Right atrium auricular region (tissue), 2 donors: ENCODE results near the gene UQCR11. TPM values are rescaled to one million over a fixed set of nuclear protein-coding genes. Genes with fewer than 3 reads are reported as not detected.

Experiments used
- DNase-seq: peaks from one replicate; pipeline ENCODE4 v3.0.0-alpha.2; 2019; ENCODE audit warnings: low spot score
- H3K27ac ChIP-seq, 2 donors: fragments of 200-600 bp; sonication (generic); 1 replicate in 1 of 2; 2 replicates in 1 of 2; pipeline ENCODE4 v1.5.1; 2016 to 2019
- H3K27me3 ChIP-seq, 2 donors: fragments of 200-600 bp; sonication (generic); one replicate each; pipeline versions ENCODE4 v1.5.1 to v1.6.0; 2017 to 2019
- H3K36me3 ChIP-seq: fragments of 200-600 bp; sonication (generic); one replicate; pipeline ENCODE4 v1.5.1; 2016
- H3K4me1 ChIP-seq, 2 donors: fragments of 200-600 bp; sonication (generic); one replicate each; pipeline versions ENCODE4 v1.5.1 to v1.6.0; 2017 to 2019
- H3K4me3 ChIP-seq, 2 donors: fragments of 200-600 bp; sonication (generic); 1 replicate in 1 of 2; 2 replicates in 1 of 2; pipeline ENCODE4 v1.5.1; 2017 to 2019; ENCODE audit warnings: mild to moderate bottlenecking in 1 of 2, moderate library complexity in 1 of 2
- H3K9me3 ChIP-seq, 2 donors: fragments of 200-600 bp; sonication (generic); one replicate each; pipeline ENCODE4 v1.5.1; 2019
- total RNA-seq, 2 donors: library from RNA; depleted of rRNA; stranded (reverse); fragments of >200 nt; gene quantifications; one replicate each; pipeline ENCODE4 v1.1.0, GENCODE V29; 2016
- TF ChIP-seq, protein P1 (sequence below), 2 donors: fragments of 200-600 bp; sonication (generic); IDR thresholded peaks; one replicate each; pipeline ENCODE4 v1.5.1; 2019; ENCODE audit warnings: antibody characterized with exemption in 2 of 2

The UQCR11 gene
- total RNA-seq, 2 donors from 2014 or later, result 172 to 191 TPM

DNA sequence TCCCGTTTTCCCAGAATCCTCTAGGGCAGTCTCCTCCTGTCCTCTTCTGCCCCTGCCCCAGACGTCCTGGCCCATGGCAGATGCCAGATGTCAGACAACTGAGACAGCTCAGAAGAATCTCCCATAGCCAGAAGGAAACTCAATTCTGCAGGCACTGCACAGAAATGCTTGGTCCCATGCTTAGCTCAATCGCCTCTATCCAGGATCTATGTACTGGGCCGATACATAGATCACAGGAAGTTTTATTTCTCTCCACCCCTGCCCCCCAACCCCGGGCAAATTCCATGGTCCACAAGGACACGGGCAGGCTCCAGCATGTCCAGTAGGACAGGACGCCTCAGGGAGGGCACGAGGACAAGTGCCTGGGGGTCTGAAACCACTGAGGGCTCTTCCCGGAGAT is 17.4 kb downstream of the UQCR11 start:
- Histone ChIP-seq H3K27ac (no peak overlapping the region), H3K4me3 (no peak overlapping the region), H3K27me3 (no peaks in the 10 kb centered on the region), H3K4me1 (peaks cover 0 to 25% of the 10 kb centered on the region in 2 donors), H3K36me3 (peaks cover 14% of the 10 kb centered on the region), H3K9me3 (no peaks in the 10 kb centered on the region)
- TF ChIP-seq, protein P1, sequence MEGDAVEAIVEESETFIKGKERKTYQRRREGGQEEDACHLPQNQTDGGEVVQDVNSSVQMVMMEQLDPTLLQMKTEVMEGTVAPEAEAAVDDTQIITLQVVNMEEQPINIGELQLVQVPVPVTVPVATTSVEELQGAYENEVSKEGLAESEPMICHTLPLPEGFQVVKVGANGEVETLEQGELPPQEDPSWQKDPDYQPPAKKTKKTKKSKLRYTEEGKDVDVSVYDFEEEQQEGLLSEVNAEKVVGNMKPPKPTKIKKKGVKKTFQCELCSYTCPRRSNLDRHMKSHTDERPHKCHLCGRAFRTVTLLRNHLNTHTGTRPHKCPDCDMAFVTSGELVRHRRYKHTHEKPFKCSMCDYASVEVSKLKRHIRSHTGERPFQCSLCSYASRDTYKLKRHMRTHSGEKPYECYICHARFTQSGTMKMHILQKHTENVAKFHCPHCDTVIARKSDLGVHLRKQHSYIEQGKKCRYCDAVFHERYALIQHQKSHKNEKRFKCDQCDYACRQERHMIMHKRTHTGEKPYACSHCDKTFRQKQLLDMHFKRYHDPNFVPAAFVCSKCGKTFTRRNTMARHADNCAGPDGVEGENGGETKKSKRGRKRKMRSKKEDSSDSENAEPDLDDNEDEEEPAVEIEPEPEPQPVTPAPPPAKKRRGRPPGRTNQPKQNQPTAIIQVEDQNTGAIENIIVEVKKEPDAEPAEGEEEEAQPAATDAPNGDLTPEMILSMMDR (IDR thresholded peaks at IDR 0.05), result no peak
- DNase-seq, result no peak

DNA sequence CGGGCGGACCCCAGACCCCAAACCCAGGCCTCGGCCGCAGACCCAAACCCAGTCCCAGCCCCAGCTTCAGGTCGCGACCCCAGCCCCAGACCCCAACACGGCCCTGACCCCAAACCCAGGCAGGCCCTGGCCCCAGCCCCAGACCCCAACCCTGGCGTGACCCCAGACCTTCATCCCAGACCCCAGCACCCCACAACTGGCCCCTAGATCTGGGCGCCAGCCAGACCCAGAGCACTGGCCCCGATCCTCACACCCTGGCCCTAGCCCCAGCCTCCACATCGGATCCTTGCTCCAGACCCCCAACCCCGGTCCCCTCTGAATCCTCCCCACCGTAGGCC is 20.1 kb downstream of the UQCR11 start:
- Histone ChIP-seq H3K9me3 (no peaks in the 10 kb centered on the region), H3K4me3 (no peak overlapping the region), H3K36me3 (peaks cover 35% of the 10 kb centered on the region), H3K4me1 (peaks cover 0 to 7% of the 10 kb centered on the region in 2 donors), H3K27ac (no peak overlapping the region), H3K27me3 (no peaks in the 10 kb centered on the region)
- no peak for DNase-seq
- TF ChIP-seq, protein P1 (IDR thresholded peaks at IDR 0.05), result no peak

DNA sequence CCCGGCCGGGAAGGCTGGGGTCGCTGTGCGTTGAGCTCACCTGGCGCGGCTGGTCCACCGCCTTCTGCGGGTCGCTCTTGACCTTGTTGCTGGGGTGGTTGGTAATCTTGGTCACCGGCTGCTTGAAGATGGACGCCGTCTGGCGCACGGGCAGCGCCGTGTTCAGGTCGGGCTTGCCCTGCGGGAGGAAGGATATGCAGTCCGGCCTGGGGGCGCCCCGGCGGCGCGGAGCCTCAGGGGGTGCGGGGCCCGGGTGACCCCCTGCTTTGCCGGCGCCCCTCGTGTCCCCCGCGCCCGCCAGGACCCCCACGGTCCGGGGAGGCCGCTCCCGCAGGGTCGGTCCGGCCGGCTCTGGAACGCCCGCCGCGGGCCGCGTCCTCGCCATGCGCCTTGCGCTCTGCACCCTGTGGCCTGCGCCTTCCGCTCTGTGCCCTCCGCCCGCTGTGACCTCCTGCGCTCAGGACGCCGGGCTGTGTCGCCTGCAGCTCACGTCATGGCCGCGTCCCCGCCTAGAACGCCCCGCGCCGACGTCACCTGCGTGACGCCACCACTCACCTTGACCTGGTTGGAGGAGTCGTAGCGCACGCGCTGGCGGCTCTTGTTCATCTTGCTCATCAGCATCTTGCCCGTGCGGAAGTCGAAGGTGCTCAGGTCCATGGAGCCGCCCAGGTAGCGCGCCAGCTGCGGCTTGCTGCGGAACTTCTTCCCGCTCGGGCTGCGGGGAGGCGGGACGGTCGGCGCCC is 20.6 kb downstream of the UQCR11 start:
- Histone ChIP-seq H3K27ac (no peak overlapping the region), H3K27me3 (no peaks in the 10 kb centered on the region), H3K9me3 (no peaks in the 10 kb centered on the region), H3K4me3 (no peak overlapping the region), H3K4me1 (peaks cover 0 to 1% of the 10 kb centered on the region in 2 donors), H3K36me3 (peaks cover 41% of the 10 kb centered on the region)
- TF ChIP-seq, protein P1 (IDR thresholded peaks at IDR 0.05), result no peak
- DNase-seq, result no peak

DNA sequence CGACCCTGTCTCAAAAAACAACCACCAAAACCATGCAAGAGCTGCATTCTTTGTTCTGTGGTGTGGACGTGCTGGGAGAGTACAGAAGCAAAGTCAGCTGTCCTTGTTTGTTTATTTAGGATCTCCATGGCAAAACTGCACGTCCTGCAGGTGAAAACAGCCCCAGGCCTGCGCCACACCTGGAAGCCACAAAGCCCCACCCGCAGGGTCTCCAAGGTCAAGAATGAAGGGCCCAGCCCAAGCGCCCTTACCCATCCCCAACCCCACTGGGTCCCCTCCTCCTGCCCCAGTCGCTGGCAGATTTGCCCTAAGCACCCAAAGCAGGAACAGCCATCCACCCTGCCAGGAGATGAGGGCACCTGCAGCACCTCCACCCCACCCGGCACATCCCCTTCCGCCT is 23.1 kb downstream of the UQCR11 start:
- TF ChIP-seq, protein P1 (IDR thresholded peaks at IDR 0.05), result no peak
- no peak overlapping the region for H3K4me3 ChIP-seq
- H3K36me3 ChIP-seq, result peaks cover 52% of the 10 kb centered on the region
- no peak for DNase-seq
- H3K27me3 ChIP-seq, result no peaks in the 10 kb centered on the region
- no peak overlapping the region for H3K27ac ChIP-seq
- H3K4me1 ChIP-seq, result peaks cover 0 to 5% of the 10 kb centered on the region in 2 donors
- H3K9me3 ChIP-seq, result no peaks in the 10 kb centered on the region

DNA sequence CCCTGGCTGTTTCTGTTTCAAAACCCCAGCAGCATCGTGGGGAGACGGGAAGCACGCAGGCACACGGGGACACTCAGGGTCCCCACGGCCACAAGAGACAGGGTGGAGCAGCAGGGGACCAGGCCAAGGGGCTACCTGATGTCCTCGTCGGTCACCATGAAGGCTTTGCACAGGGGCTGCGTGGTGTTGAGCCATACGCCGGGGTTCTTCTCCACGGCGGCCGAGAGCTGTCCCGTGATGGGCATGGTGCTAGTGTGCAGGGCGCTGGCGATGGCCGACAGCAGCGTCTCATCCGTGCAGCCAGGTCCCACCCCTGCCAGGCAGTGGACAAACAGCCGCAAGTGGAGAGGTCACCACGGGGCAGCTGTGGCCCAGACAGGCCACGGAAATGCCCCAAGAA is 24.3 kb downstream of the UQCR11 start:
- TF ChIP-seq, protein P1 (IDR thresholded peaks at IDR 0.05), result no peak
- no peak for DNase-seq
- peaks cover 0 to 9% of the 10 kb centered on the region in 2 donors for H3K4me1 ChIP-seq
- H3K4me3 ChIP-seq, result no peak overlapping the region
- no peak overlapping the region for H3K27ac ChIP-seq
- peaks cover 58% of the 10 kb centered on the region for H3K36me3 ChIP-seq
- H3K9me3 ChIP-seq, result no peaks in the 10 kb centered on the region
- H3K27me3 ChIP-seq, result no peaks in the 10 kb centered on the region

DNA sequence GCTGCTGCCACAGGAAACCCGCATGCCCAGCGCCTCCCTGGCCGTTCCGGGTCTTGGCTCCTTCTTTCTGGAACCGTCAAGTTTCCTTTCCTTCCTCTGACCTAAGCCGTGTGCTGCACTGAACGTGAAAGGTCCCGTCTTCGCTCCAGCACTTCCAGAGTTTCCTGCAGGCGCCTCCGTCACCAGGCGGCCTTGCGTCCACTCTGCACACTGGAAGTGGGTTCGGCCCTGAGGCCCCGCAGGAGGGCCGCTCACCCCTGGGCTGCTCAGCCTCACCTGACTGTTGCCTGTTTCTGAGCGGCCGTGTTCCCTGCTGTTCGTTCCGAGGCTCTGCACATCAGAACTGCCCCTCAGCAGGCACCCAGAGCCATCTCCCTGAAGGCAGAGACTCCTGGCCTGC is 24.9 kb downstream of the UQCR11 start:
- TF ChIP-seq, protein P1 (IDR thresholded peaks at IDR 0.05), result no peak
- Histone ChIP-seq H3K9me3 (no peaks in the 10 kb centered on the region), H3K27me3 (no peaks in the 10 kb centered on the region), H3K27ac (no peak overlapping the region), H3K36me3 (peaks cover 58% of the 10 kb centered on the region), H3K4me1 (peaks cover 0 to 9% of the 10 kb centered on the region in 2 donors), H3K4me3 (no peak overlapping the region)
- DNase-seq, result no peak
